SK-N-DZ (cell line): ENCODE data around the gene NSG1.
A peak's percentile ranks its signal among the peaks of the same experiment; 100 is the strongest.
"Not testable (repeated sequence)": the region's sequence is repeated elsewhere in the genome, so short reads cannot be mapped to it uniquely, and the experiment has no call there.

Experiments
- DNase-seq: peaks from one replicate; pipeline ENCODE4 v3.0.0-alpha.2; 2015; ENCODE audit warnings: low spot score

Gene NSG1

DNA sequence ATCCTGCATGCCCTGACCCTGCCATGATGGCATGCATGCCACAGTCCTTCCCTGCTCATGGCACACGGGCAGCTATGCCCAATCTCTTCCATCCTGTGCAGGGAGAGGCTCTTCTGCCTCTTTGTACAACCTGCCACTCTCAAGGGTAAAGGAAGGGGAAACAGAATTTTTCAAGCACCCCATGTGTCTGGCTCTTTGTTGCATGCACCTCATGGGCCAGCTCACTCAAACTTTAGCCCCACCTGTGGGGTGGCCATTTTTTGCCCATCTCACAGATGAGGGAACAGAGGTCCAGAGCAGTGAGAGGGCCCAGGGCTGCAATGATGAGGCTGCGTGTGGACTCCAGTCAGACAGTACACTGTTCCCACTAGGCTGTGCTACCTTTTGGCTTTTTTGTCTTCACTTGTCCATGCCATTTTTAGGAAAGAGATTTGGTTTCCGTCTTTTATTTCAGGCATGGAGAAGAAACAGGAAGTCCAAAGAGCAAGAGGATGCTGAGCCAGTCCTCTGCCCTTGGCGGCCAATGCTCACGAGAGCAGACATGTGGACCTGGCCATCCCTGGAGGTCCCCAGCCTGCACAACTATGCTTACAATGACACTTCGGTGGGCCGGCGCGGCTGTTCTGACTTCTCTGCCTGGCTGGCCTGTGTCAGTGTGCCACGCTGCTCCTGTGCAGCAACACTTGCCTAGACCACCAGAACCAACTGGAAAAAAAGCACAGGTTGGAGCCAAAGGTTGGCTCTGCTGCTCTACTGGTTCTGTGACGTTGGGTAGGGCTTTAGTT is 45.6 kb downstream of the NSG1 start:
- DNase-seq, result no peak

DNA sequence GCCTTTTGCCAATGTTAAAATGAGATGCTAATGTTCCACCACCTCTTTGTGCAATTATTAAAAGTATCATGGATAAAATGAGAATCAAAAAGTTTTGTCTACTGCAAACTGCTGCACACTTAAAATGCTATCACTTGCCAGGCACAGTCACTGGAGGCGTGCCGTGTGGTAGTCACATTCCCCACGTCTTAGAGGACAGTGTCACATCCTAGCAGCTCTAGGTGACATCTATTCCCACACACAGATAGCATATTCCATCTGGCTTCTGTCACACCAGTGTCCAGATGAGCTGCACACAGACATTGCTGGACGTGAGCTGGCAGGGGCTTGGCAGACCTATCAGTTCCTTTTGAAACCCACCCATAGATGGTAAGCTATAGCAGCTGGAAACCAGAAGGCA is 47.0 kb downstream of the NSG1 start:
- no peak for DNase-seq

DNA sequence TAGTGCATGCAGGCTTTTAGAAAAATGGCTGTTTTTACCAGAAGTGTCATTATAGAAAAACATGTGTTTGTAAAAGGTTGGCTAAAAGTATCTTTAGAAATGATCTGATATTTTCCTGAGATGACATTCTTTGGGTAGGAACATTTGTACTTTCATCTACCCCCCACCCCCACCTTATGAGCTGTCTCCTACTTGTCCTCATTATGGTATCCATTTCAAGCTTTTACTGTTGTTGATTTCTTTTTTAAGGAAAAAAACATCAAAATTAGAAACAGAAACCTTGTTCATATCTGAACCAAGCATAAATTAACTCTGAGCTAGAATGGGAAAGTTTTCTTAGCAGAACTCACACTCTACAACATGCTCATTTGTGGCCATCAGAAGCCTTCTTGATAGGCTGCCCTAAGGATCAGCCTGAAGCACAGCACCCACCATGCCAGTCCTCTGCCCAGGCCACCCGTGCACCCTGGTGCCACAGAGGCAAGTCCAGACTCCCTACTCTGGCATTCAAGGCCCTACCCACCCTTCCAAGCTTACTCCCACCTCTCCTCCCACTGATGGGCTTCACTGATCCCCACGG is 49.4 kb downstream of the NSG1 start:
- no peak for DNase-seq

DNA sequence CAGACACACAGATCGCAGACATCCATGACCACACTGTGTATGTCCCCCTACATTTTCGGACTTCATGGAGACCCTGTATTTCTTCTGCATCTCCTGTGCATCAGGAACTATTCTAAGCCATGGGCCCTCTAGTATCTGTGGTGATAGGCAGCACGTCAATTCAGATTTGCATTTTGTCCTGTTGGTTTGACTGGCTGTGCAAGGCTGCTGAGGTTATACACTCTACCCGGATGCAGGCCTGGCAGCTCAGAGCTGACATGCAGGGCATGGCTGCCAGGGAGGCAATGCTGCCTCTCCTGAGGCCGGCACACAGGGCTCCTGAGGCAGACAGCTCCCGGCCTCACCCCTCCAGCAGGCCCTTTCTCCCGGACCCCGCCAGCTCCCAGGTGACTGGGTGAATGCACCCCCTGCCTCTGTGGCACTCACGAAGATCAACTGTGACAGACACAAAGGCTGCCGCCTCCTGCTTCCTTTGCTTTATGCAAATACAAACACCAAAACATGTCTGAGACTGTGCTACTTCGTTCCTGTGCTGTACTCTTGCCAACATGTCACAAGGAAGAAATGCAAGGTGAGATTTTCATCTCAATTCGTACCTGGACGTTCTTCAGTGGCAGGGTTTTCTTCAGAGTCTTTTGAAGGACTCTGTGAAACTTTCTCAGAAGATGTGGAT is 51.0 kb downstream of the NSG1 start:
- DNase-seq, result no peak

DNA sequence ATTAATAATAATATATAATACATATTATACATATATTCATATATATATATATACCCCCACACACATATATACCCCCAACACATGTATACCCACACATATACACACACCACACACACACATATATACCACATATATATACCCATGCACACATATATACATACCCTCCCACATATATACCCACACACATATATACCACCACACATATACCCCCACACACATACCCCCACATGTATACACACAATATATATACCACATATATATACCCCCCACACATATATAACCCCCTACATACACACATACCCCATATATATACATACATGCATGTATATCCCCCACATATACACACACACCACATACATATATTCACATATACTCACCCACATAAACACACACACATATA is 52.0 kb downstream of the NSG1 start:
- DNase-seq, result no peak

DNA sequence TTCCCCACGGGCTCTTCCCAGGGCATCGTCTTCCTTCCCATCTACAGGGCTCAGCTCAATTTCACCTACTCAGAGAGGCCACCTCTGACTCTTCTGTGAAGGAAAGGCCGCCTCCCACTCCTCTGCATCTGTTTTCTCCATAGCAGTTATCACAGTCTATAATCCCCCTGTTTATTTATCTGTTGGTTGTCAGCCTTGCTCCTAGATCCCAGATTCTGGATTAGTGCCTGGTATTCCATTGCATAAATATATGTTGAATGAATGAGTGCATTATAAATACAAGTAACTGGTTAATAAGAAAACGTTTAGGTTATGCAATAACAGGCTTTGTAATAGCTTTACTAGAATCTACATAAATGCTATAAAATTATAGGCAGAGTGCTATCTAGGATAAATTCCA is 52.9 kb downstream of the NSG1 start:
- DNase-seq, result no peak

DNA sequence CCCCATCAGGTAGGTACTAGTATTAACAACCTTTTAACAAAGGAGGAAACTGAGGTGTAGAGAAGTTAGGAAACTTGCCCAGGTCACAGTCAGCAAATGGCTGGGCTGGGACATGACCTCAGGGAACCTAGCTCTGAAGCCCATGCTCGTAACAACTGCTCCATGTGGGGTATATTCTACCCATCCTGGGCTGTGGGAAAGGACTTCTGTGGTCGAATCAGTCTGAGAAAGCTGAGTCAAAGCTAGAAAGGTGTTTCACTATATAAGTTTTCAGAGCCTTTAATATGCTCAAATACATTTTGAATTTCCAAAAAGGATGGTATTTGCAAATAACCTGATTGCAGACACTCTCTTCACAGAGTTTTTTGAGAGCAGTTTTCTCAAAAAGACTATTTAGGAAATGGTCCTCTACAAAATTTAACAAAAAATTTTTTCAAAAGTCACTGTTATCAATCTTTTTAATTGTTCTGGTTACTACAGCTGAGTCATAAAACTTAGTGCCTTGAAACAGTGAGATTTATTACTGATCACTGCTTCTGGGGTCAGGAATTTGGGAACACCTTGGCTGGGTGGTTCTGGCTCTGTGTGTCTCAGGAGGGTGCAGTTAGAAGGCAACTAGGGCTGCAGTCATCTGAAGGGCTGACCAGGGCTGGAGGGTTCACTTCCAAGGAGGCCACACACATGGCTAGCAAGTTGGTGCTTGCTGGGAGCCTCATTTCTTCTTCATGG is 53.6 kb downstream of the NSG1 start:
- DNase-seq, result no peak

DNA sequence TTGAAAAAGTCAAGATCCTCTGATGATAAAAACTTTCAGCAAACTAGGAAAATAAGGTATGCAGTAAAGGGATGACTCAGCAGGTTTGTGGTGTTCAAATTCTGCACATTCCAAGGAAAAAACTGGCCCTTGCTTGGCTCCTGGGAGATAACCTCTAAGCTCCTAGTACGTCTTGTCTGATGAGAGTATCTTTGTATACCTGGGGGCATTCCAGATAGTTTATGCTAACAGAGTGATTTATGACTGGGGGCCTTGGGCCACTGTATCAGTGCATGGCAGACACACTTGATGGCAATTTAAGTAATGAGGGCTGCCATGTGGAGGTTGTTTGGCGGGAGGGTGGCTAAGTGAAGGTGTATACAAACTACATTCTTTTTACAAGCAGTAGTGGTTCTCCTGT is 56.9 kb downstream of the NSG1 start:
- no peak for DNase-seq

DNA sequence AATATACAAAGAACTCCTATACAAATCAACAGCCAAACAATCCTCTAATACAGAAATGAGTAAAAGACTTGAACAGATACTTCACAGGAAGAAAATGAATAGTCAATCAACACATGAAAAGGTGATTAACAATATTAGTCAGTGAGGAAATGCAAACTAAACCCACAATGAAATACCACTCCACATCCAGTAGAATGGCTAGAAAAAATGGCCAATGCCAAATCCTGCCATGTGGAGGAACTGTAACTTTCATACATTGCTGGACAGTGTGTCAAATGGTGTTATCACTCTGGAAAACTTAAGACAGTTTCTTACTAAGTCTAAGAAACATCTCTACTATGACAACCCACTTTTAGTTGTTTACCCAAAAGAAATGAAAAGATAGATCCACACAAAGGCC is 59.5 kb downstream of the NSG1 start:
- DNase-seq, result no peak

DNA sequence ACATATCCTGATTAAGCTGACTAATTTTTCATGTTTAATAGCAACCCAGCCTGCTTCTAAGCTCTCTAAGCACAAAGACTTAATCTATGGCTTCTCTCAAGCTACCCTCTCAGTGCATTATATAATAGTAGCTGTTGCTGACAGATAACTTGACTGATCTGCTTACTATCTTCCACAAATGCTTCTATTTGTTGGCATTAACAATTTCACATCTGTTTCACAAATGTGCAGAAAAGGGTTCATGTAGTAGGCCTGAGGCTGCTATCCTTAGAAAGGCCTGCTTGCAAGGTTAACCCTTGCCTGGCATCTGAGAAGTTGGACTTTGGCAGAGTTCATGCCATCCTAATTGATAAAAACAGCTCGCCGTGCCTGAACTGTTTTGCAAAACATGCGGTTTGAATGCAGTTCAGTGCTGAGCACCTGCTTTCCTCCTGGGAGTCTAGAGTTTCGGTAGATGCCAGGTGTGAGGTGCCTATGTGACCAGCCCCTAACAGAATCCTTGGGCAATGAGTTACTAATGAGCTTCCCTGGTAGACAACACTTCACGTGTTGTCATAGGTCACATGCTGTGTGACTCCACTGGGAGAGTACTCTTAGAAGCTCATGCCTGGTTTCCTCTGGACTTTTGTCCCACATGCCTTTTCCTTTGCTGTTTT is 68.4 kb downstream of the NSG1 start:
- no peak for DNase-seq

DNA sequence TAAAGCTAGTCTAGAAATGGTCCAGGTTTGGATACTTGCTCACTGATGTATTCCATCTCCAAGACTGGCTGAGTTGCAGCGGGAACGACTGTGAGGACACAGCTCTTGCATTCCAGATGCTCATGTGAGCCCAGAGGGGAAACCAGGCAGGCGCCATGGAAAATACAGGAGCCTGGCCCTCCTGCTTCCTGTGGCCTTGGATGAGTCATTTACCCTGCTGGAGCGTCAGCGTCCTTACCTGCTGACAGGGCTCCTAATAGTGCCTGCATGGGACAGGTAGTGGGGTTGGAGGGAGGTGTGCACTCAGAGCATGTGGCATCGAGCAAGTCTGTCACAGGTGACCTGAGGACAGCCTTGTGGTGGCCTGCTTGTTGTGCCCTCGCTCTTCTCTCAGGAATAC is 69.4 kb downstream of the NSG1 start:
- no peak for DNase-seq

DNA sequence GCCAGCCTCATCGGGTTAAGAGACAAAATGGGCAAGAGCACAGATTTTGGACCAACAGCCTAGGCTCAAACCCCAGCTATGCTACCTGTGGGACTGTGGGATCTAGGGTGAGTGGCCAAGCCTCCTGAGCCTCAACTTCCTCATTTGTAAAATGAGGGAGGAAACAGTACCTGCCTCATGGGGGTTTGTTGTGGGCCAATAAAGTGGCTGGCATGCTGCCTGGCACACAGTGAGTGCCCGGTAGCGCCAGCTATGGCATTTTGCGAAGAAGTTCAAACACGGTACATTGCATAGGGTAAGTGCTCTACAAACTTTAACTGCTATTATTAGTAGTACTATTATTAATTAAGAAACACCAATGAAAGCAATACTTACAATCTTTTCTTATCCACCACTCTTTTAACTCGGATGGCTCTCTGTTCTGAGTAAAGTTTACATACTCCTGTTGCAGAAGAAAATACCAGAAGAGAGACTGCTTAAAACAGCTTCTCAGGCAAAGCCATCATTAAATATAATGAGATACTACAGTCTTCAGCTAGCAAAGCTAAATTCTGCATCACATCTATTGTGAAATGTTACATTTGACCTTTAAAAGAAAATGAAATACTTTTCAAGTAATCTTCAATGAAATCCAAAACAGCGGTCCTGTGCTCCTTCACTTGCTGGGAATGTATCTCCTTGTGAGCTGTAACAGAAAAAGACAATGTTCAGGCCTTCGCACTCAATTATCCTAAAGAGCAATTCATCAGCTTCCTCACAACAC is 70.1 kb downstream of the NSG1 start:
- no peak for DNase-seq

DNA sequence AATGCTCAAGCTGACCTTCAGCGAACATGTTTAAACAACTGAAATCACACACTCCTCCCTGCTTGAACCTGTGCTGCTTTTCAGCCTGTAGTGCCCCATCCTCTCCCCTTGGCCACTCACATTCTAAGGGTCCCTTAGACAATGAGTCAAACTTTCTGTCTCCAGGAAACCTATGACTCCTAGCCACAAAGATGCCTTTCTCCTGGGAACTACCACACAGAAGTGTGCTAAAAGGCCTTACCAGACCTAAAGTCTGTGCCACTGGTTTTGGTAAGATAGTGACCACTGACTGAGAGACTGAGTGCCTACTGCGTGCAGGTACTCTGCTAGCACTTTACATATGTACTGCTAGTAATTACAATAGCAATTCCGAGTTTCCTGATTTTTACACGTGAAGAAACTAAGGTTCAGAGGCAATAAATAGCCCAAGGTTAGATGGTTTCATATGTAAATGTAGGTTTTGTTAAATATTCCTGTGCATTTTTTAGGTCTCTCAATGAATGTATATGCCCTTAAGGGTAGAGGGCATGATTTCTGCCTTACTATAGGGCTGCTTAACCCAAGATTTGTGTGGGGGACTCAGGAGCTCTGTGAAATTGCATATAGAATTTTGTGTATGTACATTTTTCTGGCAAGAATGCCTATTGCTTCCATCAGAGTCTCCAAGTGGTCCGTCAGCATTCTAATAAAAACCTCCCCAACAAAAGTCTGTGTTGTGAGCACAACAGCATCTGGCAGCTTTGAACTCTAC is 71.1 kb downstream of the NSG1 start:
- DNase-seq, result no peak

DNA sequence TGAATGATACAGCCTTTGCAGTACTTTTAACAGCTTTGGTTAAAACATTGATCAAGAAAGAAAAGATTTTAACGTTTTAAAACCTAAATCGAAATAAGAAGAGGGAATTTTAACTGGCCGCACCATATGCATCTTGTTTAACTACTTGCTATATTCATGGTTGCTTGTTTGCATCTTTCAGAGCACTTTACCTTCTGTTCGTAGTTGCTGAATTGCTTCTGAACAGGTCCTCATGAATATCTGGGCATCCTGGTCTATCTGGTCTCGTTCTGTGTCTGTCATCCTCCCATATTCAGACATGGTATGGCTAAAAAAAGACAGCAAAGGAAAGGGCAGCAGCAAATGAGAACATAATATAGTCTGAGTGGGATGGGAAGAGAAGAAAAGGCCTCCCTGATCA is 72.3 kb downstream of the NSG1 start:
- no peak for DNase-seq

DNA sequence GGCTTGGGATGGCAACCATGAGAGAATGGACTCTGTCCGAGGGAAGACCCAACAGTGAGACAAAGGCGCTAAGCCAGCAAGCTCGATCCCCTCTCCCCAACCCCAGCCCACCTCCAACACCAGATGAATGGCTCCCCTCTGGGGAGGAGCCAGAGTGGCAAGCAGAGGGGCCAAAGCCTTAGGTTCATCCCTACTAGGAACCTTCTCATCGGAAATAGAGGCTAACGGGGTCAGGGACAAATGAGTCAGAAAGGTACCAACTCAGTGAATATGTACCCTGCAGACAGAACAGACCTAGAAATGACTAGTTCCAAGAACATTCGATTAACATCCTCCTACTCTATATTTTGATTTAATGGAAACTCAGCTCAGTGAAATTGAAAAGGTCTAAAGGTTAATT is 73.9 kb downstream of the NSG1 start:
- no peak for DNase-seq

DNA sequence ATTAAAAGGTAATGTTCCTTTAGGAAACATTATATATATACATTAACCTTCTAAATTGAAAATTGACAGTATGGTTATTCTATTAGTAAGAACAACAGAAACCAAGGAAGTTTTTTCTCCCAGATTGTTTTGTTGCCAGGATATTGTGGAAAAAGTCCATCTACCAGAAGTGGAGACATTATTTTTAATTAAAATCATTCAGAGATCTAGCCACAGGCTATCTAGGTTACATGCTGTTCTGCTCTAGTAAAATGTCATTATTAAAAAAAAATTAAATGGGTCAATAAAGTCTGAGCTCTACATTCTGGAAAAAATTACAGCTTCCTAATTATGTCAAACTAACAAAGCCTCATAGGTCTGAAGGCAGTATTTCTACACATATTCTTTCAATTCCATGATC is 74.3 kb downstream of the NSG1 start:
- DNase-seq, result no peak

DNA sequence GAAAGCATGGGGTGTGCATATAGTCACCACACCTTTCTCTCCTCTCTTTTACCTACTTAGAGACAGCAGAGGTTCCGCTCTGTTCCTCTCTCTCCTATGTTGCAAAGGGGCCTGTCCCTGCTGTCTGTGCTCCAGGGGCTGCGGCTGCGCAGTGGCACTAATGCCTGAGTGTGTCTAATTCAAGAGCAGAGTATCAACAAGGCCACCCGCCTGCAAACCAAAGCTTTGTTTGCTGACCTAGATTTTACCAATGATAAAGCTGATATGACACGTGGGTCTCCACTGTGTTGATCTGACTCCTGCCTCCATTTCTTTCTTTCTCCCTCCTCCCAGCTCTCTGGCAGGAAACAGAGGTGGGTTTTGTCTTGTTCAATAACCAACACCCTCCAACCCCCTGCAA is 74.9 kb downstream of the NSG1 start:
- peak; percentile 84 for DNase-seq

DNA sequence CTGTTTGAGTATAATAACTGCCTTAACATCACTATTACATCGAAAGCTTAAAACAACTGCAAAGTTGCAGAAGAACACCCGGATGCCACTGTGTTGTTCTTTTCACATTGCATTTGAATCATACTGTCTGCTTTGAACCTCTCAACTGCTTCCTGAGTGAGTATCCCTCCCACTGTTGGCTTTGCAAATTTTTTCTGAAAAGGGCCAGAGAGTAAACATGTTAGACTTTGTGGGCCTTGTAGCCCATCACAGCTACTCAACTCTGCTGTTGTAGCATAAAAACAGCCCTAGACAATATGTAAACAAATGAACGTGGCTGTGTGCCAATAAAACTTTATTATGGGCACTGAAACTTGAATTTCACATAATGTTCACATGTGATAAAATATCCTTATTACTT is 76.1 kb downstream of the NSG1 start:
- DNase-seq, result no peak

DNA sequence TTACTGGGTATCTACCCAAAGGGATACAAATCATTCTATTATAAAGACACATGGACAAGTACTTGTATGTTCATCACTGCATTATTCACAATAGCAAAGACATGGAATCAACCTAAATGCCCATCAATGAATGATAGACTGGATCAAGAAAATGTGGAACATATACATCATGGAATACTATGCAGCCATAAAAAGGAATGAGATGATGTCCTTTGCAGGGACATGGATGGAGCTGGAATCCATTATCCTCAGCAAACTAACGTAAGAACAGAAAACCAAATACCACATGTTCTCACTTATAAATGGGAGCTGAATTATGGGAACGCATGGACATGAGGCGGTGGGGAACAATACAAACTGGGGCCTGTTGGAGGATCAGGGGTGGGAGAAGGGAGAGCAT is 78.3 kb downstream of the NSG1 start:
- not testable (repeated sequence) for DNase-seq
